ENCODE results near the gene MAST2. TPM values are rescaled to one million over a fixed set of nuclear protein-coding genes. Genes with fewer than 3 reads are reported as not detected.
"Not testable (repeated sequence)": the region's sequence is repeated elsewhere in the genome, so short reads cannot be mapped to it uniquely, and the experiment has no call there.

Gene MAST2
- total RNA-seq (2014; rRNA removed; shearing (Covaris generic)) = 8.8 and 9.6 TPM in 2 replicates

GRCh38 chr1:45803299-45803780 lies at the start of gene MAST2:
TSS of gene MAST2 (plus strand) at chr1:45803612. CDS start at chr1:45803896, 284 bp downstream.
- DNase-seq (ENCODE audit: low spot score) = peak; percentile 84

- no peak for DNase-seq (ENCODE audit: low spot score)
Measured at GRCh38 chr1:45755697-45756096, 47.7 kb upstream of the MAST2 start.

GRCh38 chr1:45762291-45762690 lies 41.1 kb upstream of the MAST2 start:
- no peak for DNase-seq (ENCODE audit: low spot score)

- no peak for DNase-seq (ENCODE audit: low spot score)
Measured at GRCh38 chr1:45765999-45766792, 37.2 kb upstream of the MAST2 start.

GRCh38 chr1:45767035-45767434 lies 36.4 kb upstream of the MAST2 start:
- DNase-seq (ENCODE audit: low spot score) = no peak

- peak; percentile 61 for DNase-seq (ENCODE audit: low spot score)
Measured at GRCh38 chr1:45769261-45769932, 34.0 kb upstream of the MAST2 start.

GRCh38 chr1:45772971-45773370 lies 30.4 kb upstream of the MAST2 start:
- no peak for DNase-seq (ENCODE audit: low spot score)

GRCh38 chr1:45775794-45776193 lies 27.6 kb upstream of the MAST2 start:
- DNase-seq (ENCODE audit: low spot score) = no peak

- DNase-seq (ENCODE audit: low spot score) = no peak
Measured at GRCh38 chr1:45785583-45785982, 17.8 kb upstream of the MAST2 start.

- DNase-seq (ENCODE audit: low spot score) = no peak
Measured at GRCh38 chr1:45787905-45788304, 15.5 kb upstream of the MAST2 start.

- no peak for DNase-seq (ENCODE audit: low spot score)
Measured at GRCh38 chr1:45789601-45790000, 13.8 kb upstream of the MAST2 start.

- DNase-seq (ENCODE audit: low spot score) = no peak
Measured at GRCh38 chr1:45792744-45793143, 10.7 kb upstream of the MAST2 start.

GRCh38 chr1:45793942-45794604 lies 9.3 kb upstream of the MAST2 start:
- DNase-seq (ENCODE audit: low spot score) = no peak

- DNase-seq (ENCODE audit: low spot score) = no peak
Measured at GRCh38 chr1:45796381-45796780, 7.0 kb upstream of the MAST2 start.

GRCh38 chr1:45796946-45797345 lies 6.5 kb upstream of the MAST2 start:
- no peak for DNase-seq (ENCODE audit: low spot score)

- no peak for DNase-seq (ENCODE audit: low spot score)
Measured at GRCh38 chr1:45800899-45801298, 2.5 kb upstream of the MAST2 start.

GRCh38 chr1:45802343-45803298 lies 791 bp upstream of the MAST2 start:
- DNase-seq (ENCODE audit: low spot score) = peak; percentile 99

GRCh38 chr1:45803781-45804668 lies 613 bp downstream of the MAST2 start:
- not testable (repeated sequence) for DNase-seq (ENCODE audit: low spot score)

- no peak for DNase-seq (ENCODE audit: low spot score)
Measured at GRCh38 chr1:45804669-45804969, 1.2 kb downstream of the MAST2 start.

- DNase-seq (ENCODE audit: low spot score) = no peak
Measured at GRCh38 chr1:45806129-45806528, 2.7 kb downstream of the MAST2 start.

GRCh38 chr1:45809761-45810160 lies 6.3 kb downstream of the MAST2 start:
- no peak for DNase-seq (ENCODE audit: low spot score)
